Stimulated activated CD4-positive, alpha-beta T cell treated with anti-CD3 and anti-CD28 coated beads, Interleukin-15, amount 100 ng/mL, for 48 hours (primary cell): ENCODE measurements around the gene HLA-A.

Source experiments
- DNase-seq, 2 donors: peaks; one replicate each; pipeline ENCODE4 v3.0.0-alpha.2; 2020; ENCODE audit warnings: low read depth in 2 of 2

HLA-A gene

DNA sequence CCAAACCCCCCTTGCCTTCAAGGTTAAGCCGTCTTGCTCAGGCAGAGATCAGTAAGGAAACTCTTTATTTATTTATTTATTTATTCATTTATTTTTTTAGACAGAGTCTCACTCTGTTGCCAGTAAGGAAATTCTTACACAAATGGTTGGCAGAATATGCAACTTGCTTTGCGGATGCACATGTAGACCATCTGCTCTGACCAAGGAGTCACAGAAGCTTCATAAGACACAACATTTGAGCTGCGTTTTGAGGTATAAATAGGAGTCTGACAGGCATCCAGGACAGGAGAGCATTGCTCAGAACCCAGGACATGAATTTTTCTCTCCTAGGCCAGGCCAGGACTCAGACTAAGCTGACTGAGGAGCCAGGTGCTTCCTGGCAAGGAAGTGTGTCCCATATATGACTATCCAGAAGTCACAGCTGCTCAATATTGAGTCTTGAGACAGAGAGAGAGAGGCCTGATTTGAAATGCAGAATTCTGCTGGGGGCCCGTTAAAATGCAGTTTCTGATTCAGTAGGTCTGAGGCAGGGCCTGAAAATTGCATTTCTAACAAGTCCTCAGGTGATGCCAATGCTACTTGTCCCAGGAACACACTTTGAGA lies 43.9 kb downstream of the HLA-A start:
- DNase-seq = no peak

DNA sequence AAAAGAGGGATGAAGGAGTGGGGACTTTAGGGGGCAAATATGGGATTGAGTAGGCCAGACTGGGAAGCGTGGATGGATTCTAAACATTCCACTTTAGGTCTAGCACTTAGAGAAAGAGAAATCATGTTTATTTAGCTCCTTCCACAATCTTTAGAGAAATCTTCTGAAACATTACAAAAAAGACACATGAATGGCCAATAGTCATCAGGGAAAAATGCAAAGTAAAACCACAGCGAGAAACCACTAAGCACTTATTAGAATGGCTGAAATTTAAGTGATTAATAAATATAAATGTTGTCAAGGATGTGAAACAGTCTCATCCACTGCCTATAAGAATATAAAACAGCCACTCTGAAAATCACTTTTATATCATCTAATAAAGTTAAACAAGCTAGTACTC lies 46.9 kb downstream of the HLA-A start:
- no peak for DNase-seq

DNA sequence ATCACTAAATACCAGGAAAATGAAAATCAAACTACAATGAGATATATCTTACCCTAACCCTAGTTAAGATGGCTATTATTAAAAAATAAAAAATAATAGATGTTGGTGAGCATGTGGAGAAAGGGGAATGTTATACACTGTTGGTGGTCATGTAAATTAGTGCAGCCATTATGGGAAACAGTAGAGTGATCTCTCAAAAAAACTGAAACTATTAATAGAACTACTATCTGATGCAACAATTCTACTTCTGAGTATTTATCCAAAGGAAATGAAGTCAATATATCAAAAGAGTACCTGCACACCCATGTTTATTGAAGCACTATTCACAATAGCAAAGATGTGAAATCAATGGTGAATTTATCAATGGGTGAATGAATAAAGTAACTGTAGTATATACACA lies 48.6 kb downstream of the HLA-A start:
- DNase-seq = no peak

DNA sequence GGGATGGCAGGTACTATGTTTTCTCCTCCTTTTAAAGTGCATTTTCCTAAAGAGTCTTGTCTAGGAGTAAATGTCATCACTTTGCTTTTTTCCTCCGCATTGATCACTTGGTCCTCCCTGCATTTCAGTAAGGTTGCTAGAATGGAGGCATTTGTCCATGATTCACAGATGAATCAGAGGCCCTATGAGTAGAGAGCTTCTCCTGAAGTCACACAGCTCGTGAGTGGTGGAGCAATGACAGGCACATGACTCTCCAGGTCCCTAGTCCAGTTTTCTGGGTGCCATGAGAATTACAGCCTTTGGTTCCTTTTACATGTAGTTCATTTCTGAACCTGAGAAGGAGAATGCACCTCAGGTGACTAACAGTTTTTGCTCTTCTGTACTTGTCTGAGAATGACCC lies 50.5 kb downstream of the HLA-A start:
- no peak for DNase-seq

DNA sequence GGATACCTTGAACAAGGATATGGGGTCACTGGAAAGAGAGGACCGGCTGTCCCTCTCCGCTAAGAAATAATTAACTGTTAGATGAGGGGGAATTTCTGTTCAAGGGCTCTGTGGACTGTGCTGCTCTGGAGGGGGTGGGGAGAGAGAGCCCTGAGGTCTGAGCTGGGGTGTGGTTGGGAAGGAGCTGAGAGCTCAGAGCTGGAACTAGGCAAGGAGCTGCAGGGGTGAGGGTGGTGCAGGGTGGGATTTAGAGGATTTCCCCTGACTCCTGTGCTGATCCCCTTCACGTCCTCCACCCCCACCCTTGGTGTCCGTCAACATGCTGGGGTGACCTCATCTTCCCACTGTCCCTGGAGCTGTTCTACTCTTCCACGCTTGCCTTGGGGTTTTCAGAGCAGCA lies 52.5 kb downstream of the HLA-A start:
- no peak for DNase-seq

DNA sequence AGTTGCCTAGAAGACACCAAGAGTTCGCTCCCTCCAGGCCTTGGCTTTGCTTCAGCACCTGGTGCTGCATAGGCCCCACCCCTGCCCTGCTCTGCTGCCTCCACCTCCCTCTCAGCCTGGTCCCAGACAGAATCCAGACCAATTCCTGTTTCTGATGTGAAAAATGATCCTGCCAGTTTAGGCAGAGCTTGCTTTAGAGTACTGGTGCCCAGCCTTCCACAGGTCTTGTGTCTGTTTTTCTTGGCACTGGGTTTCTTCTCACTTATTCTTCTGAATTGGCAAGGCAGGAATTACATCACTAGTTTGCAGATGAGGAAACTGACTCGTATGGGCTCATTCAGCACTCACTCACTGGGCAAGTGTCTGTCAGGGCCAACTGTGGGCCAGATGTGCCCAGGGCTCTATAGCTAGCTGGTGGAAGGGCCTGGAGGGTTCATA lies 53.0 kb downstream of the HLA-A start:
- no peak for DNase-seq
